HepG2 (cell line): ENCODE results near the gene NKAIN2. TPM values are rescaled to one million over a fixed set of nuclear protein-coding genes. Genes with fewer than 3 reads are reported as not detected.

Experiments
- ATAC-seq: fragments of 200-7000 bp; cut with Tn5 transposase; 3 replicates; pipeline ENCODE4 v1.9.1; 2020; ENCODE audit warnings: mild to moderate bottlenecking, moderate library complexity
- BruUV-seq: library from RNA; stranded (reverse); fragments of 400-500 nt; replicated peaks from 2 replicates; lab custom pipeline; 2021; lab: Mats Ljungman, UMichigan
- CTCF ChIA-PET: fragments of 300-600 bp; formaldehyde crosslinking; extraction: SDS; loops from one replicate; lab custom pipeline; 2021; ENCODE audit warnings: low total read pairs, inconsistent platforms, low intra/inter-chr PET ratio; lab: Yijun Ruan, JAX
- POLR2A ChIA-PET: fragments of 350-600 bp; sonication (Branson Sonifier 250); formaldehyde crosslinking; loops from one replicate; lab custom pipeline; 2020; ENCODE audit warnings: antibody characterized with exemption, inconsistent platforms; lab: Yijun Ruan, JAX
- DNase-seq: peaks from one replicate; pipeline ENCODE4 v3.0.0-alpha.2; 2015; ENCODE audit warnings: low spot score
- FAIRE-seq: peaks from 3 replicates; lab custom pipeline; 2011; peaks lifted over from hg19 to GRCh38; lab: Jason Lieb, UNC
- H2AFZ ChIP-seq: one replicate; pipeline ENCODE4 v1.6.1; 2011; ENCODE audit warnings: low read length, inconsistent platforms
- H3K27ac ChIP-seq: fragments of 300-600 bp; 3 replicates; pipeline ENCODE4 v1.8.0; 2011; ENCODE audit warnings: mixed run types, mild to moderate bottlenecking, mixed read lengths, low read length, inconsistent platforms; ENCODE audit not compliant: insufficient read depth; ENCODE audit errors: extremely low read length
- H3K27me3 ChIP-seq, 2 experiments: fragments of 200-600 bp in 1 of 2; 2 replicates in 1 of 2; 3 replicates in 1 of 2; pipeline versions ENCODE4 v1.6.0 to v1.8.0; 2011; ENCODE audit warnings: low read length in 2 of 2, mild to moderate bottlenecking in 2 of 2, moderate library complexity in 2 of 2, inconsistent platforms in 1 of 2; ENCODE audit not compliant: insufficient read depth in 2 of 2, control insufficient read depth in 1 of 2
- H3K36me3 ChIP-seq, 2 experiments: fragments of 200-600 bp in 1 of 2; replicated peaks in 1 of 2; 2 replicates in 1 of 2; 3 replicates in 1 of 2; pipeline versions ENCODE4 v1.5.1 to v1.8.0; 2011; ENCODE audit warnings: low read length in 2 of 2, inconsistent platforms in 1 of 2; ENCODE audit not compliant: insufficient read depth in 2 of 2, control insufficient read depth in 1 of 2
- H3K4me1 ChIP-seq: 2 replicates; pipeline ENCODE4 v1.5.1; 2012; ENCODE audit warnings: low read length, inconsistent platforms; ENCODE audit not compliant: insufficient read depth
- H3K4me2 ChIP-seq: 2 replicates; pipeline ENCODE4 v1.6.0; 2011; ENCODE audit warnings: low read depth, low read length, inconsistent platforms
- H3K4me3 ChIP-seq, 3 experiments: fragments of 200-600 bp in 1 of 3; sonication (generic), shearing (Covaris generic) in 1 of 3; replicated peaks in 1 of 3; 2 replicates each; pipeline ENCODE4 v1.5.1; 2011 to 2016; ENCODE audit warnings: low read length in 3 of 3, inconsistent platforms in 2 of 3, low read depth in 2 of 3, mild to moderate bottlenecking in 2 of 3, control low read depth in 1 of 3, mixed read lengths in 1 of 3; ENCODE audit not compliant: insufficient read depth in 1 of 3
- H3K79me2 ChIP-seq: one replicate; pipeline ENCODE4 v1.6.1; 2011; ENCODE audit warnings: low read length, inconsistent platforms; ENCODE audit not compliant: insufficient read depth
- H3K9ac ChIP-seq: 2 replicates; pipeline ENCODE4 v1.6.0; 2011; ENCODE audit warnings: mild to moderate bottlenecking, low read depth, low read length, inconsistent platforms; ENCODE audit not compliant: insufficient read depth
- H3K9me3 ChIP-seq: 2 replicates; pipeline ENCODE4 v1.5.1; 2012; ENCODE audit warnings: mild to moderate bottlenecking, low read length
- H4K20me1 ChIP-seq: 2 replicates; pipeline ENCODE4 v1.6.0; 2011; ENCODE audit warnings: inconsistent platforms, mild to moderate bottlenecking, low read length, moderate library complexity; ENCODE audit not compliant: insufficient read depth
- KMT2A ChIP-seq: sonication (generic); formaldehyde crosslinking; IDR thresholded peaks from 2 replicates; pipeline ENCODE4 v1.4.0; 2020; ENCODE audit warnings: missing genetic modification reagents
- MAZ ChIP-seq, 2 experiments: sonication (generic) in 1 of 2; formaldehyde crosslinking in 1 of 2; IDR thresholded peaks; 2 replicates each; pipeline versions ENCODE4 v1.5.0 to v1.6.1; 2012 to 2020; ENCODE audit warnings: low read depth in 2 of 2, mild to moderate bottlenecking in 2 of 2, borderline replicate concordance in 1 of 2, improper control_type of control experiment in 1 of 2, low read length in 1 of 2, missing genetic modification reagents in 1 of 2, moderate library complexity in 1 of 2
- NFKB2 ChIP-seq: sonication (generic); formaldehyde crosslinking; IDR thresholded peaks from 2 replicates; pipeline ENCODE4 v1.4.0; 2020; ENCODE audit warnings: missing genetic modification reagents, borderline replicate concordance
- REL ChIP-seq: sonication (generic); formaldehyde crosslinking; conservative IDR thresholded peaks from 2 replicates; pipeline ENCODE4 v1.8.0; 2022; ENCODE audit warnings: mild to moderate bottlenecking, missing genetic modification reagents, moderate library complexity
- SRSF4 ChIP-seq: fragments of 200-400 bp; formaldehyde crosslinking; IDR thresholded peaks from one replicate; pipeline ENCODE4 v1.6.1; 2018; ENCODE audit warnings: mild to moderate bottlenecking, low read depth, low read length, moderate library complexity; ENCODE audit not compliant: poor library complexity, severe bottlenecking
- TRAFD1 ChIP-seq: sonication (generic); formaldehyde crosslinking; IDR thresholded peaks from 2 replicates; pipeline ENCODE4 v1.5.1; 2020; ENCODE audit warnings: missing genetic modification reagents, mild to moderate bottlenecking, borderline replicate concordance
- ZNF143 ChIP-seq: sonication (generic); formaldehyde crosslinking; IDR thresholded peaks from 2 replicates; pipeline ENCODE4 v1.4.0; 2020; ENCODE audit warnings: missing genetic modification reagents
- ZNF205 ChIP-seq: IDR thresholded peaks from 2 replicates; pipeline ENCODE4 v1.6.1; 2018; ENCODE audit warnings: missing biosample characterization, missing genetic modification reagents
- WGBS: methylation state at CpG from one replicate; pipeline ENCODE4 v1.1.6; 2017; ENCODE audit warnings: low lambda C conversion rate; 5-methylcytosine and 5-hydroxymethylcytosine counted together
- in situ Hi-C: cut with HindIII; loops from 2 replicates; pipeline ENCODE4 v1.10.0; 2017; ENCODE audit warnings: low pct_unique_long_range_greater_than_20kb; ENCODE audit not compliant: extremely low pct_ligation_motif_present
- intact Hi-C: fragments of 100-400 bp; cut with micrococcal nuclease; formaldehyde crosslinking; loops from one replicate; pipeline ENCODE4 v1.10.0; 2022; ENCODE audit not compliant: unreplicated experiment
- polyA plus RNA-seq, 8 experiments: library from polyadenylated mRNA; depleted of rRNA in 3 of 8; stranded (reverse) in 7 of 8; unstranded in 1 of 8; fragments of >200 nt; fragmentation: Illumina TruSeq in 4 of 8; extraction: Trizol in 4 of 8; gene quantifications; 2 replicates each; pipeline versions ENCODE4 v1.2.1 to v1.2.3, GENCODE V29; 2011 to 2016; ENCODE audit warnings: low read depth in 4 of 8, missing spikeins in 1 of 8, mixed read lengths in 1 of 8; ENCODE audit not compliant: insufficient read depth in 1 of 8
- total RNA-seq, 5 experiments: library from RNA; depleted of rRNA; stranded (reverse); fragments of >200 nt; fragmentation: Illumina TruSeq; extraction: Trizol; gene quantifications; 2 replicates each; pipeline ENCODE4 v1.2.3, GENCODE V29; 2016; ENCODE audit warnings: low read depth in 1 of 5

Gene NKAIN2
- total and polyA plus RNA-seq, 2 of the 13 experiments (the other 11 are each of a cell fraction or from before 2014, with no cell fraction given), result not detected

GRCh38 chr6:124755321-124755720 is 951.7 kb downstream of the NKAIN2 start:
- H3K27me3 ChIP-seq, result no peaks in the 10 kb centered on the region
- H2AFZ ChIP-seq, result no peak overlapping the region
- no peak for ATAC-seq
- no TSS peak for BruUV-seq
- H3K9me3 ChIP-seq, result no peaks in the 10 kb centered on the region
- no peak overlapping the region for H3K4me3 ChIP-seq
- H3K27ac ChIP-seq, result no peak overlapping the region
- in situ Hi-C loops, result no loop called here
- WGBS, result 4% methylated on average over 2 of the region's 2 CpGs
- TF ChIP-seq ZNF143 (CRISPR knock-in tag) (no peak), TRAFD1 (CRISPR knock-in tag) (no peak), KMT2A (CRISPR knock-in tag) (no peak), MAZ (IDR thresholded peaks at IDR 0.05; ENCODE audit: borderline replicate concordance, low read depth, low read length) (no peak), MAZ (CRISPR knock-in tag; IDR thresholded peaks at IDR 0.05; ENCODE audit: low read depth) (no peak), NFKB2 (CRISPR knock-in tag) (no peak), REL (no peak), ZNF205 (CRISPR knock-in tag) (no peak), SRSF4 (no peak)
- H3K9ac ChIP-seq, result no peak overlapping the region
- POLR2A ChIA-PET, result no interaction called here
- no peak overlapping the region for H3K4me2 ChIP-seq
- no peak for DNase-seq
- H3K36me3 ChIP-seq, result no peaks in the 10 kb centered on the region
- no peaks in the 10 kb centered on the region for H3K79me2 ChIP-seq
- no peaks in the 10 kb centered on the region for H3K4me1 ChIP-seq
- intact Hi-C loops, result loop anchor here (5.0 kb wide), 1 partner anchor 953 kb away; the partner anchor contains the start of gene NKAIN2
- H4K20me1 ChIP-seq, result no peaks in the 10 kb centered on the region
- no peak for FAIRE-seq
- CTCF ChIA-PET, result no interaction called here
